Suppressor macrophage (primary cell): Measurements from ENCODE around the gene MYH10.
"Not testable (repeated sequence)": the region's sequence is repeated elsewhere in the genome, so short reads cannot be mapped to it uniquely, and the experiment has no call there.

Experiments
- DNase-seq, 4 experiments: peaks; one replicate each; pipeline ENCODE4 v3.0.0-alpha.2; 2020 to 2022
- total RNA-seq, 17 experiments: gene quantifications; one replicate each; lab custom pipeline; 2026; ENCODE audit warnings: mixed read lengths in 6 of 17, inconsistent platforms in 3 of 17; lab: John Stamatoyannopoulos, UW

MYH10 gene
- 0.49 to 17.8 (median 3.1) reads per million in 17 experiments for total RNA-seq

GRCh38 chr17:8630227-8630801 is at the start of gene MYH10:
Gene MYH10 (minus strand): TSS chr17:8630725. CDS start chr17:8623246, 7,479 bp downstream.
- no peak for DNase-seq

- no peak for DNase-seq
Measured at GRCh38 chr17:8679126-8679525, 48.6 kb upstream of the MYH10 start.

- no peak for DNase-seq
Measured at GRCh38 chr17:8675306-8675705, 44.8 kb upstream of the MYH10 start.

- no peak for DNase-seq
Measured at GRCh38 chr17:8674344-8675305, 44.1 kb upstream of the MYH10 start.

GRCh38 chr17:8673612-8674011 is 43.1 kb upstream of the MYH10 start:
- no peak for DNase-seq

- DNase-seq = no peak
Measured at GRCh38 chr17:8672326-8672725, 41.8 kb upstream of the MYH10 start.

GRCh38 chr17:8670421-8670820 is 39.9 kb upstream of the MYH10 start:
- DNase-seq = no peak

- no peak for DNase-seq
Measured at GRCh38 chr17:8668176-8668740, 37.7 kb upstream of the MYH10 start.

- DNase-seq = no peak
Measured at GRCh38 chr17:8667421-8667820, 36.9 kb upstream of the MYH10 start.

- DNase-seq = no peak
Measured at GRCh38 chr17:8665684-8666083, 35.2 kb upstream of the MYH10 start.

- DNase-seq = no peak
Measured at GRCh38 chr17:8664456-8665126, 34.1 kb upstream of the MYH10 start.

GRCh38 chr17:8662973-8663372 is 32.4 kb upstream of the MYH10 start:
- no peak for DNase-seq

- DNase-seq = no peak
Measured at GRCh38 chr17:8662076-8662831, 31.7 kb upstream of the MYH10 start.

- not testable (repeated sequence) for DNase-seq
Measured at GRCh38 chr17:8660709-8661108, 30.2 kb upstream of the MYH10 start.

GRCh38 chr17:8659758-8660410 is 29.4 kb upstream of the MYH10 start:
- no peak for DNase-seq

GRCh38 chr17:8658810-8659209 is 28.3 kb upstream of the MYH10 start:
- no peak for DNase-seq

GRCh38 chr17:8656693-8657092 is 26.2 kb upstream of the MYH10 start:
- no peak for DNase-seq

GRCh38 chr17:8654822-8655221 is 24.3 kb upstream of the MYH10 start:
- DNase-seq = no peak

GRCh38 chr17:8651013-8651412 is 20.5 kb upstream of the MYH10 start:
- no peak for DNase-seq

GRCh38 chr17:8650119-8650499 is 19.6 kb upstream of the MYH10 start:
- no peak for DNase-seq
